GM12878 (cell line): ENCODE measurements around the gene VARS1. TPM values are rescaled to one million over a fixed set of nuclear protein-coding genes. Genes with fewer than 3 reads are reported as not detected.

Source experiments
- BHLHE40 ChIP-seq, 2 experiments: fragments of 450-650 bp in 1 of 2; IDR thresholded peaks; 2 replicates each; pipeline ENCODE4 v1.6.1; 2011 to 2017; ENCODE audit warnings: low read depth in 2 of 2, borderline replicate concordance in 1 of 2, improper control_type of control experiment in 1 of 2, low read length in 1 of 2, mild to moderate bottlenecking in 1 of 2
- E2F8 ChIP-seq: fragments of 450-650 bp; IDR thresholded peaks from 2 replicates; pipeline ENCODE4 v1.6.1; 2018; ENCODE audit warnings: mild to moderate bottlenecking, low read depth, moderate library complexity; ENCODE audit not compliant: partially characterized antibody
- EED ChIP-seq: sonication (generic); IDR thresholded peaks from 2 replicates; pipeline ENCODE4 v1.6.1; 2016; ENCODE audit warnings: antibody characterized with exemption, low read depth
- FOXK2 ChIP-seq: fragments of 450-650 bp; IDR thresholded peaks from 2 replicates; pipeline ENCODE4 v1.6.1; 2017; ENCODE audit warnings: mild to moderate bottlenecking, moderate library complexity
- GABPA ChIP-seq: IDR thresholded peaks from 2 replicates; pipeline ENCODE4 v1.6.1; 2014; ENCODE audit warnings: antibody characterized with exemption, low read depth, mild to moderate bottlenecking, inconsistent platforms
- IKZF1 ChIP-seq: fragments of 450-650 bp; conservative IDR thresholded peaks from 2 replicates; pipeline ENCODE4 v1.6.1; 2017; ENCODE audit warnings: antibody characterized with exemption, mild to moderate bottlenecking
- IRF4 ChIP-seq: IDR thresholded peaks from 2 replicates; pipeline ENCODE4 v1.6.1; 2011; ENCODE audit warnings: low read depth, low read length
- MLLT1 ChIP-seq: fragments of 450-650 bp; IDR thresholded peaks from 2 replicates; pipeline ENCODE4 v1.6.1; 2016; ENCODE audit warnings: mild to moderate bottlenecking
- MYB ChIP-seq: fragments of 150-350 bp; IDR thresholded peaks from 2 replicates; pipeline ENCODE4 v1.6.1; 2014; ENCODE audit warnings: mild to moderate bottlenecking, low read depth, low read length, borderline replicate concordance
- NR2C2 ChIP-seq: IDR thresholded peaks from 2 replicates; pipeline ENCODE4 v1.6.1; 2011; ENCODE audit warnings: borderline replicate concordance, low read depth; ENCODE audit not compliant: control insufficient read depth, insufficient read length
- NR2F1 ChIP-seq: fragments of 450-650 bp; conservative IDR thresholded peaks from 2 replicates; pipeline ENCODE4 v1.6.1; 2017; ENCODE audit warnings: mild to moderate bottlenecking
- POLR2AphosphoS5 ChIP-seq: IDR thresholded peaks from 2 replicates; pipeline ENCODE4 v1.6.1; 2011; ENCODE audit warnings: mild to moderate bottlenecking, low read length, inconsistent platforms
- SP1 ChIP-seq: IDR thresholded peaks from one replicate; pipeline ENCODE4 v1.6.1; 2011; ENCODE audit warnings: low read depth, low read length
- ZBTB4 ChIP-seq: fragments of 450-650 bp; formaldehyde crosslinking; IDR thresholded peaks from 2 replicates; pipeline ENCODE4 v1.4.0; 2022; ENCODE audit warnings: mild to moderate bottlenecking, moderate library complexity
- ZNF622 ChIP-seq: fragments of 450-650 bp; IDR thresholded peaks from 2 replicates; pipeline ENCODE4 v1.6.1; 2017; ENCODE audit warnings: mild to moderate bottlenecking, inconsistent platforms
- polyA plus RNA-seq, 11 experiments: library from polyadenylated mRNA; depleted of rRNA in 4 of 11; unstranded in 6 of 11; stranded (reverse) in 5 of 11; fragments of >200 nt; fragmentation: Nextera tagmentation in 4 of 11; fragmentation: Illumina TruSeq in 1 of 11; extraction: Ambion mirVana in 4 of 11; extraction: Trizol in 1 of 11; gene quantifications; 1 replicate in 1 of 11; 2 replicates in 10 of 11; pipeline versions ENCODE4 v1.2.1 to v1.2.3, GENCODE V29; 2011 to 2016; ENCODE audit warnings: inconsistent platforms in 2 of 11, missing spikeins in 2 of 11, low read depth in 1 of 11
- total RNA-seq, 4 experiments: library from RNA; depleted of rRNA in 3 of 4; stranded (reverse); fragments of >200 nt in 3 of 4; fragmentation: Illumina TruSeq in 1 of 4; extraction: Trizol in 1 of 4; gene quantifications; 2 replicates each; pipeline versions ENCODE4 v1.2.1 to v1.2.3, GENCODE V29; 2013 to 2021
- TF ChIP-seq, protein P1 (sequence below), 3 experiments: IDR thresholded peaks in 2 of 3; conservative IDR thresholded peaks in 1 of 3; 2 replicates each; pipeline ENCODE4 v1.5.1; 2011; ENCODE audit warnings: low read depth in 3 of 3, low read length in 3 of 3, mild to moderate bottlenecking in 3 of 3, control low read depth in 2 of 3, moderate library complexity in 2 of 3, inconsistent platforms in 1 of 3, mixed read lengths in 1 of 3; ENCODE audit not compliant: control insufficient read depth in 2 of 3, insufficient read depth in 1 of 3; ENCODE audit errors: extremely low read depth in 1 of 3

VARS1 gene
- total and polyA plus RNA-seq, 10 of the 15 experiments (the other 5 are each of a cell fraction or from before 2014, with no cell fraction given): 1.2 to 243 (median 80.7) TPM

GRCh38 chr6:31829633-31830283 lies 34.2 kb upstream of the VARS1 start (continued):
- TF ChIP-seq ZBTB4 (CRISPR knock-in tag): no peak
- peak; percentile 53; the same call in 1 of the 2 replicates for TF ChIP-seq FOXK2
- no peak for TF ChIP-seq GABPA
- TF ChIP-seq, protein P1, sequence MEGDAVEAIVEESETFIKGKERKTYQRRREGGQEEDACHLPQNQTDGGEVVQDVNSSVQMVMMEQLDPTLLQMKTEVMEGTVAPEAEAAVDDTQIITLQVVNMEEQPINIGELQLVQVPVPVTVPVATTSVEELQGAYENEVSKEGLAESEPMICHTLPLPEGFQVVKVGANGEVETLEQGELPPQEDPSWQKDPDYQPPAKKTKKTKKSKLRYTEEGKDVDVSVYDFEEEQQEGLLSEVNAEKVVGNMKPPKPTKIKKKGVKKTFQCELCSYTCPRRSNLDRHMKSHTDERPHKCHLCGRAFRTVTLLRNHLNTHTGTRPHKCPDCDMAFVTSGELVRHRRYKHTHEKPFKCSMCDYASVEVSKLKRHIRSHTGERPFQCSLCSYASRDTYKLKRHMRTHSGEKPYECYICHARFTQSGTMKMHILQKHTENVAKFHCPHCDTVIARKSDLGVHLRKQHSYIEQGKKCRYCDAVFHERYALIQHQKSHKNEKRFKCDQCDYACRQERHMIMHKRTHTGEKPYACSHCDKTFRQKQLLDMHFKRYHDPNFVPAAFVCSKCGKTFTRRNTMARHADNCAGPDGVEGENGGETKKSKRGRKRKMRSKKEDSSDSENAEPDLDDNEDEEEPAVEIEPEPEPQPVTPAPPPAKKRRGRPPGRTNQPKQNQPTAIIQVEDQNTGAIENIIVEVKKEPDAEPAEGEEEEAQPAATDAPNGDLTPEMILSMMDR (IDR thresholded peaks at IDR 0.05 in 2 of 3, conservative IDR thresholded peaks at IDR 0.05 in 1 of 3; ENCODE audit: control insufficient read depth in 2 of 3, extremely low read depth in 1 of 3, insufficient read depth in 1 of 3, low read depth in 3 of 3, low read length in 3 of 3): peak; percentile 15 to 66 (median 40); a peak in 3 of 6 replicates
- TF ChIP-seq NR2C2: no peak
- no peak for TF ChIP-seq BHLHE40 (IDR thresholded peaks at IDR 0.05; ENCODE audit: borderline replicate concordance in 1 of 2, low read depth in 2 of 2, low read length in 1 of 2)
- TF ChIP-seq MLLT1: 0 out of 2 replicates have a peak, but pooled peaks have one; percentile 27
- TF ChIP-seq IKZF1: no peak
- no peak for TF ChIP-seq IRF4
- no peak for TF ChIP-seq EED
- TF ChIP-seq SP1: no peak
- TF ChIP-seq POLR2AphosphoS5: no peak
- TF ChIP-seq E2F8: peak; percentile 45
- peak; percentile 61; the same call in 1 of the 2 replicates for TF ChIP-seq NR2F1
- no peak for TF ChIP-seq MYB
- TF ChIP-seq ZNF622: no peak
